ENCODE measurements around the gene NPLOC4. TPM values are rescaled to one million over a fixed set of nuclear protein-coding genes. Genes with fewer than 3 reads are reported as not detected.

NPLOC4 gene
- total RNA-seq, 1 donor from 2014 or later: 107 TPM

GRCh38 chr17:81553616-81554181 is 83.2 kb downstream of the NPLOC4 start:
- intact Hi-C loops (cut with DNase I): no loop called here
- peak; percentile 74 for DNase-seq (ENCODE audit: low spot score)

GRCh38 chr17:81553018-81553615 is 83.8 kb downstream of the NPLOC4 start:
- intact Hi-C loops (cut with DNase I): no loop called here
- peak; percentile 81 for DNase-seq (ENCODE audit: low spot score)

GRCh38 chr17:81552244-81553017 is 84.5 kb downstream of the NPLOC4 start, which contains the start of gene FAAP100:
Gene FAAP100, minus strand, starts transcription at chr17:81552353. Its CDS starts 23 bp downstream, at chr17:81552330.
- DNase-seq (ENCODE audit: low spot score): peak; percentile 90
- intact Hi-C loops (cut with DNase I): loop anchor here (1.0 kb wide), 1 partner anchor 37 kb away; no protein-coding TSS in a partner anchor

DNA sequence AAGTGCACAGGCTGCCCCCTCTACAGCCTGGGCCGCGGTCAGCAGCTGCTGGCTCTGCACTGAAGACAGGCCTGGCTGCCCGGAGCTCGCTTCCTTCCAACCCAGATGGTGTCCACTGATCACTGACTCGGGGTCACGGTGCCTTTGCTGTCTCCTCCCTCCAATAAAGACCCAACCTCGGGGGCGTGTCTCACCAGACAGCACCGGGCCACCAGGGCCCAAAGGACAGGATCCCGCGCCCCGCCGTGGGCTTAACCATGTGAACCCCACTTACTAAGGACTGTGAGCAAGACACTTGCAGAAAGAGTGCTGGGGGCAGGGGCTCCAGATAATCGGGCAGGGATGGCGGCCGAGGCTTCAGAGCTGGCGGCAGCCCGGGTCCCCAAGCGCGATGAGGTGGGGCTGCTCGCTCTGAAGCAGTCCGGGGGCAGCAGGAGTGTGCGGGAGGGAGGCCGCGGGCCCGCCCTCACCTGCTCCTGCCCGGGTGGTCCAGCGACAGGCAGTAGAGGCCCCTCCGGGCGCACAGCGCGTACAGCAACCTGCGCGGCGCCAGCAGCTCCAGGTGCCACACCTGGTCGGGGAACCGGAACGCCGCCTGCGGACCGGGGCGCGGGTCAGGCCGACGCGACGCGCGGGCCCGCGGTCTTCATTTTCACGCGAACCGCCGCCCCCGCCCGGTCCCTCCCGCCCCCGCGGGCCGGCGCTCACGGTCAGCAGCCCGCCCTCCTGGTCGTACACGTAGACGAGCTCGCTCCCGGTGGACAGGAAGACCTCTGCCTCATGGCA is 85.3 kb downstream of the NPLOC4 start:
- intact Hi-C loops (cut with DNase I): loop anchor here (1.0 kb wide), 1 partner anchor 36 kb away; no protein-coding TSS in a partner anchor
- peak; percentile 74 for DNase-seq (ENCODE audit: low spot score)

DNA sequence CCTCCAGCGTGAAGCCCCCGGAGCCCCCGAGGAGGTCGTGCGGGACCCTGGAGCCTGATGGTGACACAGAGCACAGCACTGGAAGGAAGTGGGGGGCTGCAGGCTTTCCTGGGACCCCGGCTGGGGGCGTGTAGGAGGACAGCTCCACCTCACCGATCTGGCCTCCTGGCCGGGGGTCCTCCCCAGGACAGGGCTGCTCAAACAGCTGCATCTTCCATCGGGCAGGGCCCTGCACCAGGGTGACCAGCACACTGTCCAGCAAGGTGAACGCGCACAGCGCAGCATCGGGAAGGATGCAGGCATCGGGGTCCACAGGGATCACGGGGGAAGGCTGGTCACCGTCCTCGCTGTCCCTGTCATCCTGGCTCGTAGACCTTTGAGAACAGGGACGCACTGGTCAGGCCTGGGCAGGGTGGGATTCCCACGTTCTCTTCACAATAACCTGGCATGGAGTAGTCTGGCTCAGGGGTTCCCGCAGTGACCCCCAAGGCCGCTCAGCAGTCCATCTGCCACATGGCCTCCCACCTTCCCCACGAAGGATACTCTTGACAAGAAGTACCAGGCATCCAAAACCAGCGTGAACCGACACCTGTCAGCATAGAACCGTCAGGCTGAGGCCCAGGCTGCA is 86.0 kb downstream of the NPLOC4 start:
- intact Hi-C loops (cut with DNase I): no loop called here
- DNase-seq (ENCODE audit: low spot score): peak; percentile 71

- DNase-seq (ENCODE audit: low spot score): no peak
- intact Hi-C loops (cut with DNase I): no loop called here
Measured at GRCh38 chr17:81550285-81550684, 86.6 kb downstream of the NPLOC4 start.

DNA sequence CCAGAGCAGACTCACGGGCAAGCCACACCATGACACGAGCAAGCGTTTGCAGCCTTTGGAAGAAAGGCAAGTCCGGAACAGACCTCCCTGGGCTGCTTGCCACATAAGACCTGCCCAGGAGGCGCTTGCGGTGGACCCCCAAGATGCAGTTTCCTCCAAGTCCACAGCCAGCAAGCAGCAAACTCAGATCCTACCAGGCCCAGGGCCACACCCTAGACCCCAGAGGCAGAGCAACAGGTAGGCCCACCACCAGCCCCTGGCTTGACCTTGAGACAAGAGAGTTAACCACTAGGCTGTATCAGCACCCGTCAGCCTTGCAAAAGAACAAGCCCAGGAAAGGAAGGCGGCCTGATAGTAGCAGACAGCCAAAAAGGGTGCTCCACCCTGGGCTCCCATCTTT is 87.1 kb downstream of the NPLOC4 start:
- intact Hi-C loops (cut with DNase I): no loop called here
- no peak for DNase-seq (ENCODE audit: low spot score)

DNA sequence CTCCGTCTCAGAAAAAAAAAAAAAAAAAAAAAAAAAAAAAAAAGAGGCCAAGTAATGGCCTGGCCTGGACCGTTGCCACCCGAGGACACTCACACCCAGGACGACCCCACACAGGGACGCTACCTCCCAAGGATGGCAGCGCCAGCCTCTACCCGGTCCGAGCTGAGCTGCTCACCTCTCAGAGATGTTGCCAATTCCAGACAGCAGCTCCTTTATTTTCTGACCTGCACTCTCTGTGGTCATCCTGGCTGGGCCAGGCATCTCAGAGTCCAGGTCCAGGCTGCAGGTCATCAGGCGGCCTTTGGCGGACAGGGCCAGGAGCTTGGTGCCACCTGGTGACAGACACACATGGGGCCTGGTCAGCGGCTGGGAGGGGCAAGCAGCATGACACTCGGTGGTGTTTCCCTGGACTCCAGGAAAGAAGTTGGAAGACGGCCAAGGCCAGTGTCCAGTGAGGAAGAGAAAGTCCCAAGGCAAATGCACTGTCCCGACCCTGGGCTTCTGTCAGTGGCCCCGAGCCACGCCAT is 87.8 kb downstream of the NPLOC4 start:
- peak; percentile 73 for DNase-seq (ENCODE audit: low spot score)
- intact Hi-C loops (cut with DNase I): no loop called here

DNA sequence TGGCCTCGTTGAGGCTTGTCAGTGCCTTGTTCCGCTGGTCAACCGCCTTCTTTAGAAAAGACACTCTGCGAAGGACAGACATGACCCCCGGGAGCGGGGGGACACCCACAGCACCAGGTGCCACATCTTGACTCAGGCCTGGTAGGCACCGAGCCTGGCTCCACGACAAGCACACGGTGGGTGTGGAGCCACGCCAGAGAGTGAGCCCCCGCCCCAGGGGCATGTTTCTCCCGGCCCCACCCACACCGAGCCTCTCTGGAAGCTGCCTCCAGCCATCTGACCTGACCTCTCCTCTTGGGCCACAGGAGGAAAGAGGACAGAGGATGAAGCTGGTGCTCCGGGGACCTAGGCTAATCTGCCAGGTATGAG is 89.3 kb downstream of the NPLOC4 start:
- intact Hi-C loops (cut with DNase I): no loop called here
- DNase-seq (ENCODE audit: low spot score): no peak

- intact Hi-C loops (cut with DNase I): no loop called here
- DNase-seq (ENCODE audit: low spot score): no peak
Measured at GRCh38 chr17:81546906-81547613, 89.9 kb downstream of the NPLOC4 start.

- no peak for DNase-seq (ENCODE audit: low spot score)
Measured at GRCh38 chr17:81545160-81545949, 91.6 kb downstream of the NPLOC4 start.

DNA sequence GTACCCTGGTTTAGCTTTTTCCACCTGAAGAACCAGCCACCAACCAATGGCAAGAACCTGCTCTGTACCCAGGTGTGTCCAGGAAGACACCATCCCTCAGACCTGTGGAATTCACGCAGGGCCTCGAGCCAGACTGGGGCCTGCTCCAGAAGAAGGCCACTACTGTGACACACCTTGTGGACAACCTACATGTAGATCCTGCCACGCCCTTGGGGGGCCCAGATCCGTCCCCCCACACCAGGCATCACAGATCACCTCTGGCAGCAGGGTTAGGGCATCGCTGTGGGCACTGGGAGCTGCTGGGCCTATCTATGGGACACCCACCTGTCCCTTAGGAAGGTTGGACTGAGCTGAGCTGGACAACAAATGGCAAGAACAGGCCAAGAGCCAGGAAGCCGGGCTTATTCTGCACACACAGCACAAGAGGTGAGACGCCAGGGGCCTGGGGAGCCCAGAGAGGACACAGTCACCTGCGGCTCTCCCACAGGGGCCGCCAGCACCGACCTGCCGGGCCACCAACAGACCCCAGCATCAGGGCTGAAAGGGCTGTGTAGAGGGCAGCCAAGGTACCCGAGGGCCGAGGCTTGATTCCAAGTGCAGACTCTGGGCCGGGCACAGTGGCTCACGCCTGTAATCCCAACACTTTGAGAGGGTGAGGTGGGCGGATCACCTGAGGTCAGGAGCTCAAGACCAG is 92.5 kb downstream of the NPLOC4 start:
- intact Hi-C loops (cut with DNase I): no loop called here
- peak; percentile 73 for DNase-seq (ENCODE audit: low spot score)

More at GRCh38 chr17:81545160-81545949, 91.6 kb downstream of the NPLOC4 start:
- intact Hi-C loops (cut with DNase I): no loop called here

DNA sequence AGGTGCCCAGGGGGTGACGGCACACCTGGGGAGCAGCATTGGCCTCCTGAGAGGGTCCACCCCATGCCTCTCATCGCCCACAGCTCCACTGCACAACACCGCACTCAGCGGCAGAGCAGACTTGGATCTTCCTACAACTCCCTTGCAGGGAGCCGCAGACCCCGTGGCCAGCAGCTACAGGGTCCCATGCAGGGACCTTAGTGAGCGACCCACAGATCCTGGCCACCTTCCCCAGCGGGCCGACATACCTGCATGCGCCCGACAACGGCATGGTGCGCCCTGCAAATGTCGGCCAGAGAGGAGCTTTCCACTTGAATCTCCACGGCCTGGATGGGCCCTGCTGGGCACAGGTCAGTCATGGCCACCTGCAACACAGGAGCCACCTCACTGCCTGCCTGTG is 93.2 kb downstream of the NPLOC4 start:
- intact Hi-C loops (cut with DNase I): no loop called here

GRCh38 chr17:81543339-81543675 is 93.6 kb downstream of the NPLOC4 start:
- DNase-seq (ENCODE audit: low spot score): peak; percentile 73
- intact Hi-C loops (cut with DNase I): no loop called here

More for the DNA sequence above, 93.2 kb downstream of the NPLOC4 start:
- no peak for DNase-seq (ENCODE audit: low spot score)

GRCh38 chr17:81542431-81543338 is 94.2 kb downstream of the NPLOC4 start:
- intact Hi-C loops (cut with DNase I): no loop called here
- DNase-seq (ENCODE audit: low spot score): peak; percentile 63

- DNase-seq (ENCODE audit: low spot score): no peak
- intact Hi-C loops (cut with DNase I): no loop called here
Measured at GRCh38 chr17:81541123-81541522, 95.8 kb downstream of the NPLOC4 start.
